Measurements from ENCODE around the gene DNAH3.
"Not testable (repeated sequence)": the region's sequence is repeated elsewhere in the genome, so short reads cannot be mapped to it uniquely, and the experiment has no call there.

The DNAH3 gene

GRCh38 chr16:21128991-21129390 lies 21.7 kb downstream of the DNAH3 start:
- no peak for DNase-seq
- intact Hi-C loops (cut with DNase I) = no loop called here

- DNase-seq = peak in 1 of 10 donors; percentile 61
- intact Hi-C loops (cut with DNase I) = no loop called here
These were observed 24.1 kb downstream of the DNAH3 start for GRCh38 chr16:21126518-21126917.

- intact Hi-C loops (cut with DNase I) = no loop called here
- no peak for DNase-seq
These were observed 25.5 kb downstream of the DNAH3 start for GRCh38 chr16:21125191-21125590.

- intact Hi-C loops (cut with DNase I) = no loop called here
- DNase-seq = no peak
These were observed 29.6 kb downstream of the DNAH3 start for GRCh38 chr16:21120976-21121520.

GRCh38 chr16:21117567-21117966 lies 33.1 kb downstream of the DNAH3 start:
- intact Hi-C loops (cut with DNase I) = no loop called here
- no peak for DNase-seq

GRCh38 chr16:21116148-21116693 lies 34.4 kb downstream of the DNAH3 start:
- intact Hi-C loops (cut with DNase I) = no loop called here
- DNase-seq = no peak

- DNase-seq; intact Hi-C loops (cut with DNase I): not testable (repeated sequence)
These were observed 35.1 kb downstream of the DNAH3 start for GRCh38 chr16:21115551-21115950.

- intact Hi-C loops (cut with DNase I) = no loop called here
- DNase-seq = no peak
These were observed 46.4 kb downstream of the DNAH3 start for GRCh38 chr16:21103941-21104860.

GRCh38 chr16:21101631-21102420 lies 48.8 kb downstream of the DNAH3 start:
- DNase-seq = no peak
- intact Hi-C loops (cut with DNase I) = no loop called here

- no peak for DNase-seq
- intact Hi-C loops (cut with DNase I) = no loop called here
These were observed 50.2 kb downstream of the DNAH3 start for GRCh38 chr16:21100447-21100846.

- DNase-seq = no peak
- intact Hi-C loops (cut with DNase I) = no loop called here
These were observed 53.5 kb downstream of the DNAH3 start for GRCh38 chr16:21097151-21097550.

- intact Hi-C loops (cut with DNase I); DNase-seq: not testable (repeated sequence)
These were observed 55.9 kb downstream of the DNAH3 start for GRCh38 chr16:21094719-21095118.

- no peak for DNase-seq
- intact Hi-C loops (cut with DNase I) = no loop called here
These were observed 57.7 kb downstream of the DNAH3 start for GRCh38 chr16:21092951-21093350.

- intact Hi-C loops (cut with DNase I) = no loop called here
- DNase-seq = peak in 2 of 10 donors; percentile 10 to 26
These were observed 61.8 kb downstream of the DNAH3 start for GRCh38 chr16:21088646-21089538.

- DNase-seq = no peak
- intact Hi-C loops (cut with DNase I) = no loop called here
These were observed 62.5 kb downstream of the DNAH3 start for GRCh38 chr16:21088143-21088542.

GRCh38 chr16:21084631-21085225 lies 65.9 kb downstream of the DNAH3 start:
- DNase-seq = no peak
- intact Hi-C loops (cut with DNase I) = loop anchor here (1.0 to 2.0 kb wide), 2 partner anchors 234 to 286 kb away; no protein-coding TSS in a partner anchor

GRCh38 chr16:21083729-21084268 lies 66.8 kb downstream of the DNAH3 start:
- intact Hi-C loops (cut with DNase I) = loop anchor here (1.0 to 2.0 kb wide), 2 partner anchors 233 to 285 kb away; no protein-coding TSS in a partner anchor
- DNase-seq = peak; percentile 22 to 92 (median 65)

GRCh38 chr16:21081329-21081728 lies 69.3 kb downstream of the DNAH3 start:
- DNase-seq = no peak
- intact Hi-C loops (cut with DNase I) = no loop called here

- DNase-seq = no peak
- intact Hi-C loops (cut with DNase I) = no loop called here
These were observed 72.1 kb downstream of the DNAH3 start for GRCh38 chr16:21078563-21078962.
